ENCODE measurements around the gene FKBP14. TPM values are rescaled to one million over a fixed set of nuclear protein-coding genes. Genes with fewer than 3 reads are reported as not detected.

The FKBP14 gene
- total RNA-seq, 2 donors from 2014 or later = 8.8 to 10.3 TPM

GRCh38 chr7:30038196-30038980 is 11.9 kb upstream of the FKBP14 start:
- DNase-seq (no peak), ATAC-seq (no peak)
- intact Hi-C loops (cut with DNase I, micrococcal nuclease) = no loop called here

GRCh38 chr7:30036220-30036619 is 9.7 kb upstream of the FKBP14 start:
- ATAC-seq = no peak
- DNase-seq = no peak
- intact Hi-C loops (cut with DNase I, micrococcal nuclease) = no loop called here

GRCh38 chr7:30034501-30034900 is 8.0 kb upstream of the FKBP14 start:
- ATAC-seq (no peak), DNase-seq (no peak)
- intact Hi-C loops (cut with DNase I, micrococcal nuclease) = no loop called here

- intact Hi-C loops (cut with DNase I, micrococcal nuclease) = no loop called here
- ATAC-seq = peak; percentile 22
- no peak for DNase-seq
Measured at GRCh38 chr7:30032310-30033125, 6.0 kb upstream of the FKBP14 start.

- no peak for ATAC-seq
- intact Hi-C loops (cut with DNase I, micrococcal nuclease) = no loop called here
- DNase-seq = no peak
Measured at GRCh38 chr7:30029696-30030095, 3.2 kb upstream of the FKBP14 start.

GRCh38 chr7:30028749-30029635 is 2.5 kb upstream of the FKBP14 start:
- ATAC-seq (peak; percentile 22), DNase-seq (peak in 1 of 2 donors; percentile 53)
- intact Hi-C loops (cut with DNase I, micrococcal nuclease) = no loop called here

GRCh38 chr7:30028216-30028748 is 1.8 kb upstream of the FKBP14 start, which contains the start of gene PLEKHA8:
TSS of gene PLEKHA8 (plus strand) at chr7:30028412. CDS start at chr7:30028763, 351 bp downstream.
- DNase-seq (peak; percentile 88 to 89), ATAC-seq (peak; percentile 65)
- intact Hi-C loops (cut with DNase I, micrococcal nuclease) = no loop called here

- DNase-seq (no peak), ATAC-seq (peak; percentile 1)
- intact Hi-C loops (cut with DNase I, micrococcal nuclease) = no loop called here
Measured at GRCh38 chr7:30027740-30028215, 1.3 kb upstream of the FKBP14 start.

- DNase-seq (no peak), ATAC-seq (peak; percentile 48)
- intact Hi-C loops (cut with DNase I, micrococcal nuclease) = no loop called here
Measured at GRCh38 chr7:30027065-30027456, 559 bp upstream of the FKBP14 start.

- DNase-seq = no peak
- intact Hi-C loops (cut with DNase I, micrococcal nuclease) = no loop called here
Measured at GRCh38 chr7:30023524-30023923, 3.0 kb downstream of the FKBP14 start.

GRCh38 chr7:30022991-30023390 is 3.5 kb downstream of the FKBP14 start:
- DNase-seq = no peak
- intact Hi-C loops (cut with DNase I, micrococcal nuclease) = no loop called here
- ATAC-seq = no peak

More at GRCh38 chr7:30023524-30023923, 3.0 kb downstream of the FKBP14 start:
- no peak for ATAC-seq

- ATAC-seq (peak; percentile 35), DNase-seq (no peak)
- intact Hi-C loops (cut with DNase I, micrococcal nuclease) = no loop called here
Measured at GRCh38 chr7:30020535-30020934, 6.0 kb downstream of the FKBP14 start.

GRCh38 chr7:30019960-30020359 is 6.5 kb downstream of the FKBP14 start:
- intact Hi-C loops (cut with DNase I, micrococcal nuclease) = no loop called here
- ATAC-seq = peak; percentile 42
- no peak for DNase-seq

GRCh38 chr7:30019387-30019786 is 7.1 kb downstream of the FKBP14 start:
- peak; percentile 37 for ATAC-seq
- intact Hi-C loops (cut with DNase I, micrococcal nuclease) = no loop called here

GRCh38 chr7:30018451-30018850 is 8.1 kb downstream of the FKBP14 start:
- intact Hi-C loops (cut with DNase I, micrococcal nuclease) = no loop called here
- ATAC-seq = no peak
- no peak for DNase-seq

More at GRCh38 chr7:30019387-30019786, 7.1 kb downstream of the FKBP14 start:
- DNase-seq = no peak

GRCh38 chr7:30012757-30013156 is 13.7 kb downstream of the FKBP14 start:
- intact Hi-C loops (cut with DNase I, micrococcal nuclease) = no loop called here
- no peak for ATAC-seq

GRCh38 chr7:30010021-30010420 is 16.5 kb downstream of the FKBP14 start:
- no peak for DNase-seq
- ATAC-seq = no peak
- intact Hi-C loops (cut with DNase I, micrococcal nuclease) = no loop called here

More at GRCh38 chr7:30012757-30013156, 13.7 kb downstream of the FKBP14 start:
- no peak for DNase-seq

- DNase-seq = no peak
- intact Hi-C loops (cut with DNase I, micrococcal nuclease) = no loop called here
- no peak for ATAC-seq
Measured at GRCh38 chr7:30005464-30005863, 21.0 kb downstream of the FKBP14 start.

GRCh38 chr7:30003098-30003497 is 23.4 kb downstream of the FKBP14 start:
- ATAC-seq (no peak), DNase-seq (no peak)
- intact Hi-C loops (cut with DNase I, micrococcal nuclease) = no loop called here

Measured in left colon (tissue), 2 donors.